HepG2 (cell line): ENCODE results near the gene CFAP92. TPM values are rescaled to one million over a fixed set of nuclear protein-coding genes. Genes with fewer than 3 reads are reported as not detected.

ENCODE experiments used
- KDM6A ChIP-seq: IDR thresholded peaks from 2 replicates; pipeline ENCODE4 v1.6.1; 2016; ENCODE audit warnings: low read depth
- MIXL1 ChIP-seq: IDR thresholded peaks from 2 replicates; pipeline ENCODE4 v1.6.1; 2016
- ZNF235 ChIP-seq: sonication (generic); formaldehyde crosslinking; IDR thresholded peaks from 2 replicates; pipeline ENCODE4 v1.8.1; 2023; ENCODE audit warnings: mild to moderate bottlenecking, missing genetic modification reagents, borderline replicate concordance
- polyA plus RNA-seq, 8 experiments: library from polyadenylated mRNA; depleted of rRNA in 3 of 8; stranded (reverse) in 7 of 8; unstranded in 1 of 8; fragments of >200 nt; fragmentation: Illumina TruSeq in 4 of 8; extraction: Trizol in 4 of 8; gene quantifications; 2 replicates each; pipeline versions ENCODE4 v1.2.1 to v1.2.3, GENCODE V29; 2011 to 2016; ENCODE audit warnings: low read depth in 4 of 8, missing spikeins in 1 of 8, mixed read lengths in 1 of 8; ENCODE audit not compliant: insufficient read depth in 1 of 8
- total RNA-seq, 5 experiments: library from RNA; depleted of rRNA; stranded (reverse); fragments of >200 nt; fragmentation: Illumina TruSeq; extraction: Trizol; gene quantifications; 2 replicates each; pipeline ENCODE4 v1.2.3, GENCODE V29; 2016; ENCODE audit warnings: low read depth in 1 of 5
- TF ChIP-seq, protein P1 (sequence below): sonication (generic); formaldehyde crosslinking; IDR thresholded peaks from 2 replicates; pipeline ENCODE4 v1.9.0; 2021; ENCODE audit warnings: mild to moderate bottlenecking, missing genetic modification reagents
- TF ChIP-seq, protein P2 (sequence below): sonication (generic); formaldehyde crosslinking; IDR thresholded peaks from 2 replicates; pipeline ENCODE4 v1.5.0; 2020; ENCODE audit warnings: mild to moderate bottlenecking, low read depth, missing genetic modification reagents, borderline replicate concordance
- TF ChIP-seq, protein P3 (sequence below): sonication (generic); formaldehyde crosslinking; IDR thresholded peaks from 2 replicates; pipeline ENCODE4 v1.8.0; 2022; ENCODE audit warnings: mild to moderate bottlenecking, missing genetic modification reagents; ENCODE audit not compliant: insufficient replicate concordance

The CFAP92 gene
- total and polyA plus RNA-seq, 2 of the 13 experiments (the other 11 are each of a cell fraction or from before 2014, with no cell fraction given): 0.18 to 0.46 TPM

DNA sequence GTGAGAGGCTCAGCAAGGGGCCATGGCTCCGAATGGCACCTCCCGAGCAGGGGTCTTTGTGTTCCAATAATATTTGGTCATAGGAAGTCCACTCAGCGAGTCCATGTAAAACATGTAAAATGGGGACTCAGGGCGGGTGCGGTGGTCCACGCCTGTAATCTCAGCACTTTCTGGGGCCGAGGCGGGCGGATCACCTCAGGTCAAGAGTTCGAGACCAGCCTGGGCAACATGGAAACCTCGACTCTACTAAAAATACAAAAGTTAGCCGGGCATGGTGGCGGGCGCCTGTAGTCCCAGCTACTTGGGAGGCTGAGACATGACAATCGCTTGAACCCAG is 33.6 kb upstream of the CFAP92 start (continued):
- TF ChIP-seq, protein P1, sequence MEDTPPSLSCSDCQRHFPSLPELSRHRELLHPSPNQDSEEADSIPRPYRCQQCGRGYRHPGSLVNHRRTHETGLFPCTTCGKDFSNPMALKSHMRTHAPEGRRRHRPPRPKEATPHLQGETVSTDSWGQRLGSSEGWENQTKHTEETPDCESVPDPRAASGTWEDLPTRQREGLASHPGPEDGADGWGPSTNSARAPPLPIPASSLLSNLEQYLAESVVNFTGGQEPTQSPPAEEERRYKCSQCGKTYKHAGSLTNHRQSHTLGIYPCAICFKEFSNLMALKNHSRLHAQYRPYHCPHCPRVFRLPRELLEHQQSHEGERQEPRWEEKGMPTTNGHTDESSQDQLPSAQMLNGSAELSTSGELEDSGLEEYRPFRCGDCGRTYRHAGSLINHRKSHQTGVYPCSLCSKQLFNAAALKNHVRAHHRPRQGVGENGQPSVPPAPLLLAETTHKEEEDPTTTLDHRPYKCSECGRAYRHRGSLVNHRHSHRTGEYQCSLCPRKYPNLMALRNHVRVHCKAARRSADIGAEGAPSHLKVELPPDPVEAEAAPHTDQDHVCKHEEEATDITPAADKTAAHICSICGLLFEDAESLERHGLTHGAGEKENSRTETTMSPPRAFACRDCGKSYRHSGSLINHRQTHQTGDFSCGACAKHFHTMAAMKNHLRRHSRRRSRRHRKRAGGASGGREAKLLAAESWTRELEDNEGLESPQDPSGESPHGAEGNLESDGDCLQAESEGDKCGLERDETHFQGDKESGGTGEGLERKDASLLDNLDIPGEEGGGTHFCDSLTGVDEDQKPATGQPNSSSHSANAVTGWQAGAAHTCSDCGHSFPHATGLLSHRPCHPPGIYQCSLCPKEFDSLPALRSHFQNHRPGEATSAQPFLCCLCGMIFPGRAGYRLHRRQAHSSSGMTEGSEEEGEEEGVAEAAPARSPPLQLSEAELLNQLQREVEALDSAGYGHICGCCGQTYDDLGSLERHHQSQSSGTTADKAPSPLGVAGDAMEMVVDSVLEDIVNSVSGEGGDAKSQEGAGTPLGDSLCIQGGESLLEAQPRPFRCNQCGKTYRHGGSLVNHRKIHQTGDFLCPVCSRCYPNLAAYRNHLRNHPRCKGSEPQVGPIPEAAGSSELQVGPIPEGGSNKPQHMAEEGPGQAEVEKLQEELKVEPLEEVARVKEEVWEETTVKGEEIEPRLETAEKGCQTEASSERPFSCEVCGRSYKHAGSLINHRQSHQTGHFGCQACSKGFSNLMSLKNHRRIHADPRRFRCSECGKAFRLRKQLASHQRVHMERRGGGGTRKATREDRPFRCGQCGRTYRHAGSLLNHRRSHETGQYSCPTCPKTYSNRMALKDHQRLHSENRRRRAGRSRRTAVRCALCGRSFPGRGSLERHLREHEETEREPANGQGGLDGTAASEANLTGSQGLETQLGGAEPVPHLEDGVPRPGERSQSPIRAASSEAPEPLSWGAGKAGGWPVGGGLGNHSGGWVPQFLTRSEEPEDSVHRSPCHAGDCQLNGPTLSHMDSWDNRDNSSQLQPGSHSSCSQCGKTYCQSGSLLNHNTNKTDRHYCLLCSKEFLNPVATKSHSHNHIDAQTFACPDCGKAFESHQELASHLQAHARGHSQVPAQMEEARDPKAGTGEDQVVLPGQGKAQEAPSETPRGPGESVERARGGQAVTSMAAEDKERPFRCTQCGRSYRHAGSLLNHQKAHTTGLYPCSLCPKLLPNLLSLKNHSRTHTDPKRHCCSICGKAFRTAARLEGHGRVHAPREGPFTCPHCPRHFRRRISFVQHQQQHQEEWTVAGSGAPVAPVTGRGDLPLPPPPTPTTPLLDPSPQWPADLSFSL (CRISPR knock-in tag): no peak
- TF ChIP-seq, protein P2, sequence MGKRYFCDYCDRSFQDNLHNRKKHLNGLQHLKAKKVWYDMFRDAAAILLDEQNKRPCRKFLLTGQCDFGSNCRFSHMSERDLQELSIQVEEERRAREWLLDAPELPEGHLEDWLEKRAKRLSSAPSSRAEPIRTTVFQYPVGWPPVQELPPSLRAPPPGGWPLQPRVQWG (CRISPR knock-in tag): no peak
- TF ChIP-seq ZNF235 (CRISPR knock-in tag) (no peak), MIXL1 (CRISPR knock-in tag) (no peak), KDM6A (CRISPR knock-in tag) (no peak)
- TF ChIP-seq, protein P3, sequence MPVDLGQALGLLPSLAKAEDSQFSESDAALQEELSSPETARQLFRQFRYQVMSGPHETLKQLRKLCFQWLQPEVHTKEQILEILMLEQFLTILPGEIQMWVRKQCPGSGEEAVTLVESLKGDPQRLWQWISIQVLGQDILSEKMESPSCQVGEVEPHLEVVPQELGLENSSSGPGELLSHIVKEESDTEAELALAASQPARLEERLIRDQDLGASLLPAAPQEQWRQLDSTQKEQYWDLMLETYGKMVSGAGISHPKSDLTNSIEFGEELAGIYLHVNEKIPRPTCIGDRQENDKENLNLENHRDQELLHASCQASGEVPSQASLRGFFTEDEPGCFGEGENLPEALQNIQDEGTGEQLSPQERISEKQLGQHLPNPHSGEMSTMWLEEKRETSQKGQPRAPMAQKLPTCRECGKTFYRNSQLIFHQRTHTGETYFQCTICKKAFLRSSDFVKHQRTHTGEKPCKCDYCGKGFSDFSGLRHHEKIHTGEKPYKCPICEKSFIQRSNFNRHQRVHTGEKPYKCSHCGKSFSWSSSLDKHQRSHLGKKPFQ: no peak
